Activated T-cell treated with anti-CD3 and anti-CD28 coated beads for 48 hours (primary cell): Measurements from ENCODE around the gene CEP57L1.

ENCODE experiments used
- DNase-seq: peaks from one replicate; pipeline ENCODE4 v3.0.0-alpha.2; 2020; ENCODE audit warnings: low read depth

The CEP57L1 gene

DNA sequence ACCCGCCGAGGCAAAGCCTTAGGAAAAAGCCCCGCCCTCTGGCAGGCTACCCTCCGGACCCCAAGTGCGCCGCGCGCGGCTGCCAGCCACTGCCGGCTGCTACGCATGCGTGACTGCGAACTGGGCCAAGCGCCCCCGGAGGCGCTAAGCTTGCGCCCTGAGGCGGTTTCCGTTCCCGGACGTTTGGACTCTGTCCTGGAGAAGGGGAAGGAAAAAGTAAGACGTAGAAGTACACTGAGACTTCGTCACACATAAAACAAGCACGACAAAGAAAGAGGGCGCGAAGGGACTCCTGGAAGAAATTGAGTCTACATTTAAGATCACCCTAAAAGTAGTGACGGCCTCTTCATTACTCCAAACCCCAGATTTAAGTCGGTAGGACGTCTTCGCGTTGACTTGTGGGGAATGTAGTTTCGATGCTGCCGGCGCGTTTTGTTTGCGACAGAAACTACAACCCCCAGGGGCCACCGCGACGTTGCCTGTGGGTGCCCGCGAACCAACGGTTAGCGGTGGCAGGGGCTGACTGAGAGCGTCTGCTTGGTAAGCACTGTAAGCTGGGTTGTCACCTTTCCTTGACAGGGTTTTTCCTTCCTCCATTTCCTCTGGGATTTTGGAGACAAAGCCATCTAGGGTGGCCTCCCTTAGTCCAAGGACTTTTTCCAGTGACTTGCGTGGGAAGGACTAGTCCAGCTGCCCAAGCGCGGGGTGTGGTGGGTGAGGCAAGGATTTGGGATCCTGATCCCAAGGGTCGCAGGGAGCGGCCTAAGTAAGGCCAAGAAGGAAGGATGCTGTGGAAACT lies at the start of gene CEP57L1:
CEP57L1 (plus strand) TSS at position 472 of the 799 bp plus-strand sequence. CDS start 49,715 bp downstream, outside the sequence.
- DNase-seq: peak; percentile 89

DNA sequence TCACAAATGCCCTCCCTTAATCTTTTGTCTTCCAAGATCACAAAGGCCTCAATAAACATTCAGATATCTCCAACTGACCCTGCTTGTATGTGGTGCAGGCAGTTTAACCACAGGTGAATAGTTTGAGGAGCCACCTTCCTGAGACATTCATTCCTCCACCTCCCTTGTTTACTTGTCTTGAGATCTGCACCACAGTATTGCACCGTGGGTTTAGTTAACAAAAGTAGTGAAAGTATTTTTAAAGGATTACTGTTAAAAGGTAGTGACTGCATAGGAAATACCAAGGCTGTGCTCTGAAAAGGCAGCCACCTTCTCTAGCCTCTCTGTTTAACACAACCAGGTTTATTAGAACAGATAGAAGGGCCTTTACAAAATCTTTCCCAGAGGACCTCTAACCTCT lies 47.1 kb upstream of the CEP57L1 start:
- no peak for DNase-seq

DNA sequence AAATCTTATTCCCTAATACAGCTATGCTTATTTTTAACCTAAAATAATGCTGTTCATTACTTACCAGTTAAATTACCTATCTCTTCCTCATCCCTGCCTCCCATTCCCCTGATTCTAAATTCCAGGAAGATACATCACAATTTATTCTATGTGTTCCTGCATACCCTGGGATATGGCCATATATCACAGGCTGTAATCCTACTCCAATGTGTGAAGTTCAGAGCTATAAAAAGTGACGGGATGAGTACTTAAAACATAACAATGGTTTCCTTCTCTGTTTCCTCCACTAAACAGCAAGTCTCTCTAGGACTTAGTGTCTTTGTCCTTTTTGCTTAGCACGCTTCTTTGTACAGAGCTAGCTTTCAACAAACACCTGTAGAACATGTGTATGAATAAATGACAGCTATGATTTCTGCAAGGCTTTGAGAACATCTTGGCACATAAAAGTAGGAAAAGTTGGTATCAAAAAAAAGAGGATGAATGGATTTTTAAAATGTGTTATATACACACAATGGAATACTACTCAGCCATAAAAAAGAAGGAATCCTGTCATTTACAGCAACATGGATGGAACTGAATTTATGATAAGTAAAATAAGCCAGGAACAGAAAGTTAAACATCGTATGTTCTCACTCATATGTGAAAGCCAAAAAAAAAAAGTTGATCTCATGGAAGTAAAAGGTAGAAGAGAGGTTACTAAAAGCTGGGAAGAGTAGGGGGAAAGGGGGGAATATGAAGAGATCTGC lies 46.5 kb upstream of the CEP57L1 start:
- no peak for DNase-seq

DNA sequence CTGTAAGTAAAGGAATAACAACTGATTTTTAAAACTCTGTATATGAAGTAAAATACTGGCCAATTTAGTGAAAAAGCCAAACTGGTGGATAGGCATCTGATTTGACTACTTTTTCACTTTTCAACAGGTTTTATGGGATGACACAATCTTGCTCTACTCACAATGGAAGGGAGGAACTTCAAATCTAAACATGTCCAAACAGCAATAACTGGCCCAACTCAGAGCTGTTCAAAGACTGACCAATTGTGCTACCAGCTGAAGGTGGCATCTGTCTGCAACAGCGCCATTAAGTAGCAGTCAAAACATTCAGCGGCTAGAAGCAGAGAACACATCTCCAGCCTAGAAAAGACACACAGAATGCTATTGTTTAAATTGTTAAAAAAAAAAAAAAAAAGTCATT lies 45.3 kb upstream of the CEP57L1 start:
- no peak for DNase-seq

DNA sequence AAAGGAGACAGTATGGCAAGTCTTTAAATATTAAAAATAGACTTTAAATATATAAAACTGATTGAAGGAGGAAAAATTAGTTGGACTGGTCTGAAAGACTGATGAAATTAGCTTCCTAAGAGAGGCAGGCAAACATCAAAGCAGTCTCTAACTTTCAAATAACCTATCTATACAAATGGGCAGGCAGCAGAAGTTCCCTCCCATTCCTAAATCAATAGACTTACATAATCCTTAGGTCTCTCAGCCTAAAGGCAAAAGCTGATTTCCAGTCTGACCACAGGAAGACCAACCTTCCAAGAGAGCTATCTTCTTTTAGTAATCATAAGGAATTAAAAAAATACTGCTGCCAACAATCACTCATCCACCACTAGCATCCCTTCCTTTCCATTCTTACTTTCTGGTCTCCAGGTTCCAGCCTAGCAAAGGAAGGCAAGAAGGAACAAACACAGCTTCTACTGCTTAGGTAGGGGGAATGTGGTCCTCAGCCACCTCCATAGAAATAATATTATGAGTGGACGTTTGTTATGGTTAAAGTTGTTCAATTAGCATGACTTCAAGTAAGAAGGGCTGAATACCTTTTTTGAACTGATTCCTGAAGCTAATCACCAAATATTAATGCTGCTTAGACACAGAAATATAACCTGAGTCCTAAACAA lies 44.7 kb upstream of the CEP57L1 start:
- no peak for DNase-seq

DNA sequence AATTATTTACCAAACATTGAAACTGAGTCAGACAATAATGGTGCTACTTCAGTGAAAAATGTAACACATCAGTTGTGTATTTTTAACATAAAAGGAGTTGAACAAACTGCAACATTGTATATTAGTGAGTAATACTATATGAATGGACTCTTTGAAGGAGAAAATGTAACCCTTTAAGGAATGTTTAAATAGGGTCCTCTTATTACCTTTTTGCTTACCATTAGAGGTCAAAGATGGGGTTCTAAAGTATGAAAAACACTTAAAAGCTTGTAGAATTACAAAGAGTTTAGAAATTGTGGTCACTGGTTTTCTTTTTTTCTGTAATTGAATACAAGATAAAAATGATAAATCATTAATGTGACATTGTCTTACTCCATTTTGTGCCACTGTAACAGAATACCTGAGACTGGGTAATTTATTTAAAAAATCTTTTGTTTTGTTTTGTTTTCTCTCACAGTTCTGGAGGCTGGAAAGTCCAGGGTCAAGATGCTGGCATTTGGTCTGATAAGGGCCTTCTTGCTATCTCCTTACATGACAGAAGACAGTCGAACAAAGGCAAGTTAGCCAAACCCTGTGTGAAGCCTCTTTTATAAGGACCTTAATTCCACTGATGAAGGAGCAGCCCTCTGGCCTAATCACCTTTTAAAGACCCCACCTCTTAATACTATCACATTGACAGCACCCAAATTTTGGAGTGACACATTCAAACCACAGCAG lies 43.8 kb upstream of the CEP57L1 start:
- DNase-seq: no peak

DNA sequence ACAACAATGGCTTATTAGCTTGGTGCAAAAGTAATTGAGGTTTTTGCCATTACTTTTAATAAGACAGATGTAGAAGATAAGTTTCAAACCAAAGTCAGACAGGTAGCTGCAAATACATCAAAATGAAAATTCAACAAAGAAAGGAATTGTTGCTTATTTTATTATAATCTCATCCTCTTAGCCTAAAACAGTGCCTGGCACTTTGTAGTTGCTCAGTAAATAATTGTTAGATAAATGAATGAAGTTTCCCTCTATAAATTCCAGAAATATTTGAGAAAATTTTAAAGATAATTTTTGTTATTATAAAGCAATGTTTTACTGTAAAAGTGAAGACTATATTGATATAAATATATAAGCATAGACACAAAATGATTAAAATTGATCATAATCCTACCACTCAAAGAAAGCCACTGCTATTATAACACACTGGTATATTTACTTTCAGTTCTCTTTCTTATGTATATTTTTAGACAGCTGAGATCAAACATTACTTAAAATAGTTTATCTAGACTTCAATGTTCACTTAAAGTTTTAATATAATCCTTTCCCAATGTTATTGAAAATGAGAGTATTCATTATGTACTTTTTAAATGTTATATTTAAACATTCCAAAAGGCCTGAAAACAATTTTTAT lies 43.2 kb upstream of the CEP57L1 start:
- DNase-seq: no peak

DNA sequence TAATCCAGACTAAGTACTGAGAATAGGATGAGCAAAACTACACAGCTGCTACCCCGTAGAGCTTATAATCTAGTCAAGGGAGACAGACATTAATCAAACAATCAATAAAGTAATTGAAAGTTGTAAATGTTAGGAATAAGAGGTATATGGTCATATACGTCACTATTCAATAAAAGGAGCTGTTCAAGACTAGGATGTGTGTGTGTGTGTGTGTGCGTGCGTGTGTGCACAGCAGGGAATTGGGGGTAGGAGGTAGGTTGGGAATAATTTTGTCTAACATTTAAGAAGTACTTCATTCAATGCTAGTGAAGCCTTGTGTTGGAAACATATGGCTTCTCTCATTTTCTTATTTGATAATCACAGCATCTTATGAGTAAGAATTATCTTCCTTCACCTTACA lies 42.5 kb upstream of the CEP57L1 start:
- no peak for DNase-seq

DNA sequence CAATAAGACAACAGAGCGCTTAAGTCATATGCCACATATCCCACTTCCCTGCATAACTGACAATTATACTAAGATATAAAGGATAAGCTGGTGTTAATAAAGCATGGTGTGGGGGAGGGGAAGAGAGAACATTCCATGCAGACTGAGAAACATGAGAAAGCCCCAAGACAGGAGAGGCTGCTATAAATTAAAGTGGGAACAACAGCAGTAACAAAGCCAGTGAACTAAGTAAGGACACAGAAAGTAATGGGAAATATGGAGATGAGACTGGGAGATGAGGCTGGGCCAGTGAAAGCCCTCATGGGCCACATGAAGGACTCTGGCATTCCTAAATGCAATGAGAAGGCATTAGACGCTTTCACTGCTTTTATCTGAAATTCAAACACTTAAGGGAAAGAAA lies 42.0 kb upstream of the CEP57L1 start:
- DNase-seq: no peak

DNA sequence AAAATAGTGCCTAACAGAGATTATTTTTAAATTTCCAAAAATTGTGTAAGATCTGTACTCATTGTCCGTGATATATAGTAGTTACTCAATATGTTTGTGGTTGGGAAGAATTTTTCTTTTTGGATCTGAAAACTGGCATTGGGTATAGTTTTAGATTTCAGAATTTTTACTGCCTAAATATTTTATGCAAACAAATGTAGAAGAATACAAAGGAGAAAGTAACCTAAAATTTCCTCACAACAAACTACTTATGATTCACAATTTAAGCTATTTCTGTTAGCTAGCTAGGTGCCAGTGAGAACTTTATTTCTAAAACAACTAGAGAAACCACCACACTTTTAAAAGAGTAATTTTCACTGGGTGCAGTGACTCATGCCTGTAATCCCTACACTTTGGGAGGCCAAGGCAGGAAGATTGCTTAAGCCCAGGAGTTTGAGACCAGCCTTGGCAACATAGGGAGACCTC lies 39.5 kb upstream of the CEP57L1 start:
- DNase-seq: no peak

DNA sequence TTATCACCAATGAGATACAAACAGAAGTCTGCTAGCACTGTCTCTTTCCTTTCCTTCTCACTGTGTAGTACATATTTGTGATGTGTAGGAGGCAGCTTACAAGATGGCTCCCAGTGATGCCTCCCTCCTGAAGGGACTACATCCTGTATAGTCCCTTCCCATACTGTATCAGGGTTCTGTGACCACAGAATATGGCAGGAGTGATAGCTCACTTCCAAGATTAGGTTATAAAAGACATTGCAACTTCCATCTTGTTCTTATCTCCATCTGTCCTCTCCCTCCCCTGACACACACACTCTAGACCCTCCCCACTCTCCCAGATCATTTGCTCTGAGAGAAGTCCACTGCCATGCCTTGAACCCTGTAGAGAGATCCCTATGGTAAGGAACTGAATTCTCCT lies 38.6 kb upstream of the CEP57L1 start:
- DNase-seq: no peak

DNA sequence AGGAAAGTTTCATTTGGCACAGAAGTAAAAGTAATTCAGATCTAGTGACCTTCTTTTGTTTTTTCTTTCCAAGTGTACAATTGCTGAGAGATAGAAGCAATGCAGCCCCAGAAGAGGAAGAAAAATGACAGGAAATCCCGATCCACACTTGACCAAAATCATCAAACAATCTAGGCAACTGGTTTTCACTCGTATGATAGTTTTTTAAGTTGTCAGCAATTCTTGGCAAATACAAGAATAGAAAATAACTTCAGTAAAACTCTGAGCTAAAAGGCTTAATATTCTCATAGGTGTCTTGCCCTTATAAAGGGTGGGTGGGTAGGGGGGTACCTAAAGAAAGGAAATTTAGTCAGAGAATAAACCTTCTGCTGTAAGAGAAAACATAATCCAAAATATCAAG lies 36.7 kb upstream of the CEP57L1 start:
- no peak for DNase-seq

DNA sequence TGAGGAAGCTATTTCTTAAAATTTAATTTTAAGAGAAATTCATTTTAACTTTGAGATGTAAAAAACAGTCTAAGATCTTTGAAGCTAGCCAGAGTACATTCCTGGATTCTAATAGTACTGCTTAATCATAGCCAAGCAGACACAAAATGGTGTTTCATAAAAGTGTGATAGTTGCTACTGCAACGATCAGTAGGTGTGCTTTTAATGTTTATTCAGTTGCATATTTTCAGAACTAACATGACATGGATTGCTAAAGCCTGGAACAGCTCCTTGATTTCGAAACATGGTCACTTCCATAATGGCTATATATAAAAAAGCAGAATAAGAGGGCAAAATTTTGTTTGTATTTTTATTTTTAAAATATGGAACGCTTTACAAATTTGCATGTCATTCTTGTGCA lies 36.2 kb upstream of the CEP57L1 start:
- DNase-seq: no peak

DNA sequence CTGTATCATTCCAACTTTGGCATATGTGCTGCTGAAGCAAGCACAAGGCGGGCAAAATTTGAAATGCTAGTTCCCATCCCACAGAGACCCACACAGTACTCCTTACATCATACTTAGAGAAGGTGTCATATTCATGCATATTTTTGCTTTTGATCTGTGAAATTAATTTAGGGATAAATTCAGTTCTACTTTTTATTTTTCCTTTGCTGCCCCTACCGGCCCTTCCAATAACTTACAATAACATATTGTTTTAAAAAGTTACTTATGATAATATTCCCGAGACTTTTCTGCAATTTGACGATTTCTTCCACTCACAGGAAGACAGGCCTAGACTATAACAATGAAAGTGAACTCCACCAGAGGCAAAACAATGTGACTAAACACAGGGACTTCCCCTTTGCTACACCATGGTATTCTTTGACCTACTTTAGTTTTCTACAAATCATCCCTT lies 35.7 kb upstream of the CEP57L1 start:
- DNase-seq: no peak

DNA sequence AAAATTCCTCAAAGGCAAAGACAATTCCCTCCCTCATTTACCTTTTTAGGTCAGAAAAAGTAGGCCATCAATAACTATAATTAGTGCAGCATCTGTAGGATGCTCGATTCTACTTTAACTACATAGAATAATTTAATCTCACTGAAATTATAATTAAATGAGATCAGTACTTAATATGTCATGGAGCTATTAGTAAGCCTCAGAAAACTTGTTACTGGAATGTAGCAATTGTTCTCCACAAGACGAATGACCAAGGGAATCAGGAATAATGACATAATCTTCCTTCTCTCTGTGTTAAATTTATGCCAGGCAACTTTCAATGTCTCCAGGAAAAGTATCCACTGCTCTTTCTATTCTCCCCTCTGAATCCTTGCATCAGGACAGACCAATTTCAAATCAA lies 34.7 kb upstream of the CEP57L1 start:
- DNase-seq: no peak

DNA sequence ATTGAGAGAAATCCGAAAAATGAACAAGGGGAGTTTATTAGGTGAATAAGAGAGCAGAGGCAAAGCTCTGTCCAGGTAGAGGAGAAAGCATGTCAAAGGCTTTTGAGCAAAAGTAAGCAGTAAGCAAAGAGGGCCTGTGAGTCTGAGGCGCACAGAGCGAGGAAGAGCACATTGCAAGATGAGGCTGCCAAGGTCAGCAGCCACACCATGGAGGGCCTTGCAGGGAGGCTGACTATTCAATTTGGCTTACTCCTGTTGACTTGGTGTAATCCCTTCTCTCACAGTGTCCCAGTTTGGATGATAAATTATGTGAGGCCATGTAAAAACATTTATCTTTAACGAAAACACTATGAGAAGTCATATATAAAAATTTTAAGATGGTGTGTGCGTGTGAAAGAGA lies 33.1 kb upstream of the CEP57L1 start:
- DNase-seq: no peak

DNA sequence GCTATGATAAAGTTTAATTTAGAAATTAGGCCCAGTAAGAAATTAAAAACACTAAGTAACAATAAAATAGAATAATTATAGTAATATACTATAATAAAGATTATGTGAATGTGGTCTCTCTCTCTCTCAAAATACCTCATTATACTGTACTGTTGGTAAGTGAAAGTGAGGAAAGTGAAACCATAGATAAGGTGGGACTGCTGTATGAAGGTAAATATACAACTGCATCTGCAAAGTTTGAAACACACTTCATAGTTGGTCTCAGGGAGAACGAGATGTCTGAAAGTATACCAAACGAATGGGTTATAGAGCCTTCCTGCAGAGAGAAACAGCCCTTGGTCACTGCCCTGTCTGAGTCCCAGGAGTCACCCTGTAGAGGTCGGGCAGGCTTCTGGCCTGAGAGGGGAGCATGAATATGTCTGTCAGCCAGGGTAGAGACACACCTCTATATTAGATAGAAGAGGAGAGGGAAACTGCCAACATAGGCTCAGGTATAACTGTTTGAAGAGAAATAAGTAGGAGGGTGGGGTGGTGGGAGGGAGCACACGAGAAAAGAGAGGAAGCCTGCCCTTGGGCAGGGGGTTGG lies 32.4 kb upstream of the CEP57L1 start:
- DNase-seq: no peak

DNA sequence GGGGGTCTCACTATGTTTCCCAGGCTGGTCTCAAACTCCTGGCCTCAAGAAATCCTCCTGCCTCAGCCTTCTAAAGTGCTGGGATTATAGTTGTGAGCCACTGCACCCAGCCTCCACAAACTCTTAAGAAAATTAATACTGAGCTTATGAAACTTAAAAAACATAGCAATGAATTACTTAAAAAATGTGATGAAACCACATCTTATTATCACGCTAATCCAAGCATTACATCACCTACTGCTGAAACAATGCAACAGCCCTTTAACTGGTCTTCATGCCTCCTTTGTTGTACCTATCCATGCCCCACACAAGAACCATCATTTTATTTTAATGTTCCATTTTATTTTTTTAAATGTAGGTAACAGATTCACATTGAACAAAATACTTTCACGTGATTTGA lies 25.6 kb upstream of the CEP57L1 start:
- DNase-seq: no peak

DNA sequence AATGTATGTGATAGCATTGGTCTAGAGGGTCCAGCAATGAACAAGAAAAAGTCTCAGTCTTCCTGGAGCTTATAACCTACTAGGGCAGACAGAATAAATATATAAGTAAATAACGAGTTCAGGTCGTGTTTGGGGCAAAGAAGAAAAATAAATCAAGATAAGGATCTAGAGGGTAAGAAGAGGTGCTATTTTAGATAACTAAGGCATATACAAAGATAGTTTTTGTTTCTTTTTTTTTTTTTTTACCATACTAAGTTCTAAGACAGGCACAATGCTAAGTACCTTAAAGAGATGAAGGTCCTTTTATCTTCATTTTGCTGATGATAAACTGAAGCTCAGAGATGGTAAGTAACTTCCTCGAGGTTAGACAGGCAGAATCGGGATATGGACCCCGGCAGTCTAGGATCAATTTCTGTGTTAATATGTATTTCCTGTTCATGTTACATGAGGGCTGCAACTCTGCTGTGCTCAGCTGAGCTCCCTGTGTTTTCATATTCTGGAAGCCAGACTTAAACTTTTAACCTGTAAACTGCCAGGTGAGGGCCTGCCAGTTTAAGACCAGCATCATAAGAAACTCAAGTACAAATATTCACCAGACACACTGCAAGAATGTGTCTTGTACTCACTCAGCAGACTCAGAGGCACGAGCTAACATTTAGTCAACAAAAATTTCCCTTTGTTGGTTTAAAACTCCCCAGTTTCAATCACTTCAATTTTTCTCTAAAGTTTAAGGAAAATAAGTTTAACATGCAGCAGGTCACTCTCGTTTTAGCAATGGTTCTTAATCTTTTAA lies 24.0 kb upstream of the CEP57L1 start:
- DNase-seq: no peak

DNA sequence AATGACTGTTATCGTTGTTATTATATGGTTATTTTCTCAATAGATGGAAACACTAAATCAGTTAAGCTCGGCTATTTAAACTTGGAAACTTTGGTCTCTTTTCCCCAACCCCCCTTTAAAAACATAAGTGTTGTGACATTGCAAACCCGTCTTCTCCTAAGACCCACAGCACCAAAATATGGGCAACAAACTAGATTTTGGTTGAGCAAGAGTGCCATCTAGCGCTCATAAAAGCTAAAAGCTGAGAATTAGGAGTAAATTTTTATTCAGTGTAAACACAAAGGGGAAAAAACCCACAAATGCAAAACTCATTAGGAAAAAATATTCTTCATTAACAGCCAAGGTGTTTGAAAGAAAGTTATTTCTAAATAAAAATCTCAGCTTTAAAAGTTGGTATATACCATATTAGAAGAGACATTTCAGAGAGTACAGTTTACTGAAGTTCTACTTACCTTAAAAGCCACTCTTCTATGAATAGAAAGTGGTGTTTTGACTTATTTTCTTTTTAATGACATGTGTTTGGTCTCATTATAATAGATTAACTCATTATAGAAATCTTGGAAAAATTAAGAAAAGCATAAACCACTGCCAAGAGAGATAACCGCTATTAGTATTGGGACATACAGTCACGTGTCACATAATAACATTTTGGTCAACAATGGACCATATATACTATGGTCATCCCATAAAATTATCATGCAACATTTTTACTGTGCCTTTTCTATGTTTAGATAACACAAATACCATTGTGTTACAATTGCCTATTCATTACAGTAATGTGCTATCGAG lies 21.8 kb upstream of the CEP57L1 start:
- DNase-seq: no peak
